ENCODE measurements around the gene SFTPA2.
"Not testable (repeated sequence)": the region's sequence is repeated elsewhere in the genome, so short reads cannot be mapped to it uniquely, and the experiment has no call there.

SFTPA2 gene

GRCh38 chr10:79561257-79561656 lies 1.1 kb upstream of the SFTPA2 start:
- DNase-seq (ENCODE audit: extremely low read depth in 1 of 2, low read depth in 1 of 2): no peak

DNA sequence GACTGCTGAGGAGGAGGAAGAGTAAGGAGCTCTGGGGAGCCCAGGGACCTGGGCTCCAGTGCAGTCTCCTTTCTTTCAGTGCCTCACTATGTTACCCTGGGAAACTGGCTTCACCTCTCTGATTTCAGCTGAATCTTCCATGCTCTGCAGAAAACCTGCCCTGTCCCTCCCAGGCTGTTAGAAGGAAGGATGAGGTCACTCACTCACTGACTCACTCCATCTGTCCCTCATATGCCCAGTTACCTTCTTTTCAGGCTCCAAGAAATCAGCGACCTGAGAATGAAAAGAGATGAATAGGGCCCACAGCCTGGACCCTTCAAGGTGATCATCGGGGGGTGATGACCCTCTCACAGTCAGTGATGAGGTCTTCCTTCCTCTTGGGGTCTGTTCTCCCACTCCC lies 481 bp downstream of the SFTPA2 start:
- no peak for DNase-seq (ENCODE audit: extremely low read depth in 1 of 2, low read depth in 1 of 2)

- not testable (repeated sequence) for DNase-seq (ENCODE audit: extremely low read depth in 1 of 2, low read depth in 1 of 2)
These were observed 3.2 kb downstream of the SFTPA2 start for GRCh38 chr10:79556961-79557360.

- DNase-seq (ENCODE audit: extremely low read depth in 1 of 2, low read depth in 1 of 2): no peak
These were observed 4.6 kb downstream of the SFTPA2 start for GRCh38 chr10:79555354-79556309.

GRCh38 chr10:79552143-79552542 lies 8.1 kb downstream of the SFTPA2 start:
- no peak for DNase-seq (ENCODE audit: extremely low read depth in 1 of 2, low read depth in 1 of 2)

DNA sequence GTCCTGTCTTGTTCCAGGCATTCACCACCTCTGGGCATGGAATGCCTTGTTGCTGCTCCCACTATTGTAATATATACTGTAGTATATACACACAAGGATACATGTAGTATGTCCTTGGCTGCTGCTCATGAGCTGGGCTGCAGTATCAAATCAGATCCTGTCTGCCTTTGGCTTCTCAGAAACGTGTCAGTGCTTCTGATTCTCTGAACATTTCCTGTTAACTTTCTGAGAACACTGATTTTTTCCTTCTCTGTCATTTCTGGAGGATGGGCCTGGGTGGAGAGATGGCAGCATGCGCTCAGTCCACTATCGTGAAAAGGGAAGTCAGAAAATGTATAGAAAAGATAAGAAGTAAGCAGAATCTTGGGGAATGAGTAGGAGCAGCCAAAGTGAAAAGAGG lies 12.2 kb downstream of the SFTPA2 start:
- no peak for DNase-seq (ENCODE audit: extremely low read depth in 1 of 2, low read depth in 1 of 2)

GRCh38 chr10:79547128-79547527 lies 13.1 kb downstream of the SFTPA2 start:
- DNase-seq (ENCODE audit: extremely low read depth in 1 of 2, low read depth in 1 of 2): not testable (repeated sequence)

- not testable (repeated sequence) for DNase-seq (ENCODE audit: extremely low read depth in 1 of 2, low read depth in 1 of 2)
These were observed 15.1 kb downstream of the SFTPA2 start for GRCh38 chr10:79544926-79545659.

GRCh38 chr10:79544408-79544807 lies 15.8 kb downstream of the SFTPA2 start:
- DNase-seq (ENCODE audit: extremely low read depth in 1 of 2, low read depth in 1 of 2): not testable (repeated sequence)

GRCh38 chr10:79542626-79543025 lies 17.6 kb downstream of the SFTPA2 start:
- DNase-seq (ENCODE audit: extremely low read depth in 1 of 2, low read depth in 1 of 2): no peak

DNA sequence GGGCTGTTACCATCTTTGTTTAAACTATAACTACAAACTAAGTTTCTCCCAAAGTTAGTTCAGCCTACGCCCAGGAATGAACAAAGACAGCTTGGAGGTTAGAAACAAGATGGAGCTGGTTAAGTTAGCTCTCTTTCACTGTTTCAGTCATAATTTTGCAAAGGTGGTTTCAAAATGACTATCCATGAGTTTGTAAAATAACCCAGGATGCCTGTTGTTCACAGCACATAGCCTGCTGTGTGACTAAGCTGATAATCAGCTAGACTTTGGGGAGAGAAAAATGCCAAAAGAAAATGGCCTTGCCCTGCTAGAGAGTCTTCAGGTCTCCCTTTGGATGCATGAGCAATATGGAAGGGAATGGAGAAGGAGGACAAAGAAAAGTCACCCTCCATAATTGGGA lies 19.3 kb downstream of the SFTPA2 start:
- DNase-seq (ENCODE audit: extremely low read depth in 1 of 2, low read depth in 1 of 2): not testable (repeated sequence)

DNA sequence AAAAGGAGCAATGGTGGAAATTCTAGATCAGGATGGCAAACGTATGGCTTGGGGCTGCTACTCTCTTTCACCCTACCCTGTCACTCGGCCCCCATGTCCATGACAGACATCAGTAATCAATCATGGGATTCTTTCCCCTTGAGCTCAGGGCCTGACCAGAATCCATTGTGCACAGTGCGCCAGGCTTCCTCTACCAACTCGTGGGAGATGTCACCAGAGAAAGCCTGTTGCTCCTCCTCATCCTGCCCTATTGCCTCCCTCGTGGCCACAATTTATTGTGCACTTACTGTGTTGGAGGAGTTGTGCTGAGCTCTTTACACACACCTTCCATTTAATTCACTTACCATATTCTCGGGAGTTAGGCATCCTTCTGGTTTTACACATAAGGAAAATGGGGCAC lies 21.9 kb downstream of the SFTPA2 start:
- DNase-seq (ENCODE audit: extremely low read depth in 1 of 2, low read depth in 1 of 2): not testable (repeated sequence)

DNA sequence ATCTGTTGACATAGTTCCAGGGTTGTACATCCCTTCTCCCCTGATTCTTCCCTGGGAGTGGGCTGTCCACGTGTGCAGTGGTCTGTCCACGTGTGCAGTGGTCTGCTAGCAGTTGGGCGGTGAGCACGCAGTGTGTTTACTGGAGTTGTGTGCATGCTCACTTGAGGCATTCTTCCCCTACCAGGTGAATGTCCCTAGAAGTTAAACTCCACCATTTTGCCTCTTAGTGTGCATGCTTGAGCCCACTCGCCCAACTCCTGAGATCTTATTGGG lies 26.4 kb downstream of the SFTPA2 start:
- DNase-seq (ENCODE audit: extremely low read depth in 1 of 2, low read depth in 1 of 2): not testable (repeated sequence)

GRCh38 chr10:79533142-79533902 lies 26.9 kb downstream of the SFTPA2 start:
- not testable (repeated sequence) for DNase-seq (ENCODE audit: extremely low read depth in 1 of 2, low read depth in 1 of 2)

GRCh38 chr10:79528261-79528660 lies 31.9 kb downstream of the SFTPA2 start:
- not testable (repeated sequence) for DNase-seq (ENCODE audit: extremely low read depth in 1 of 2, low read depth in 1 of 2)

DNA sequence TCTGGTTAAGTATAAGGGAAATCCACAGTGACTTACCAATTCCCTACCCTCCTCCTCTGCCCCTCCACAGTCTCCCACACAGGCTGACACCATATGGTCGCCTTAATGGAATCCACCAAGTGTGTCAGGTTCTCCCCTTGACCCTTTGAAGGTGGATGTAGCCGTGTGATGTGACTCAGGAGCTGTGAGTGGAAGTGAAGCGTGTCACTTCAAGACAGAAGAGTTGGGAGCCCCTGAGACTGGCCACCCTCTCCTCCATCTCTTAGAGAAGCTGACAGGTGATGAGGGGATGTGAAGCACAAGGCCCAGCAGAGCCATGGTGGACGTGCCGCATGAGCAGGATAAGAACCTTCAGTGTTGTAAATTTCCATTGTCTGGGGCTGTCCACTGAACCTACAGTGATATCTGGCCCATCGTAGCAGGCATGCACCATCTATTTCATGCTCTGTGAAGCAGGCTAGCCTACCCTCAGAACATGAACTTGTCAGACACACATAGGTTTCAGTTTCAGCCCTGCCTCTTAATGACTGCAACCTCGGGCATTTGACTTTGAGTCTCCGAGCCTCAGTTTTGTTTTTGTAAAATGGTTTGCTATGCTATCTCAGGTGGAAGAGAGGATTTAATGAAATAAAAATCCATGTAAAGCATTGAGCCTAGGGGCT lies 35.0 kb downstream of the SFTPA2 start:
- not testable (repeated sequence) for DNase-seq (ENCODE audit: extremely low read depth in 1 of 2, low read depth in 1 of 2)

DNA sequence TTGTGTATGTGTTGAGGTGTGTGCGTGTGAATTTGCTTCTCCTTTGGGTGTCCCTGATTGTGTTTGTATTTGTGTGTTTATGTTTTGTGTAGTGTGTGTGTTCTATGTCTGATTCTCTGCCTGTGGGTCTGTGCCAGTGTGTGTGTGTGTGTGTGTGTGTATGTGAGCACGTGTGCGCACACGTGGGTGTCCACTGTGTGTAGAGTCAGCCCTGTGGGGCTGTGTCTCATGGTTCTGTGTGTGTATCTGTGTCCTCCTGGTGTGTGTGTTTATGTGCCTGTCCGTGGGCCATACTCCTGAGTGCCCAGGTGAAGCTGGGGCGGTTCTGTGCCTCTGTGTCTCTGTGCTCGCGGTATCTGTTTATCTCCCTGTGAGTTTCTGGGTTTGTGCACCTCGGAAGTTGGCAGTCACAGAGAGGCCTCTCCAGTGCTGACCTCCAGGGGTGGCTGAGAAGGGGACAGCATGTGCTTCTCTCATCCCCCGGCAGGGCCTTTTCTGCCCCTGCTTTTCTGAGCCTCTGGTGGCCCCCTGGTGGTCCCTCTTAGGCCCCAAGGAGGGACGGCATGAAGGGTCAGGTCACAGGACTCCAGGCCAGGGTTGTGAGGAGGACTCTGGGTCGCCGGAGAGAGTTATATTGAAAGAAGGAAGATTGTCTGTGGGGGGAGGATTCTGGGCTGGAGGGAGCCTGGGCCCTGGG lies 36.9 kb downstream of the SFTPA2 start:
- not testable (repeated sequence) for DNase-seq (ENCODE audit: extremely low read depth in 1 of 2, low read depth in 1 of 2)

GRCh38 chr10:79522464-79522863 lies 37.7 kb downstream of the SFTPA2 start:
- DNase-seq (ENCODE audit: extremely low read depth in 1 of 2, low read depth in 1 of 2): not testable (repeated sequence)

GRCh38 chr10:79521751-79522150 lies 38.5 kb downstream of the SFTPA2 start:
- DNase-seq (ENCODE audit: extremely low read depth in 1 of 2, low read depth in 1 of 2): not testable (repeated sequence)

DNA sequence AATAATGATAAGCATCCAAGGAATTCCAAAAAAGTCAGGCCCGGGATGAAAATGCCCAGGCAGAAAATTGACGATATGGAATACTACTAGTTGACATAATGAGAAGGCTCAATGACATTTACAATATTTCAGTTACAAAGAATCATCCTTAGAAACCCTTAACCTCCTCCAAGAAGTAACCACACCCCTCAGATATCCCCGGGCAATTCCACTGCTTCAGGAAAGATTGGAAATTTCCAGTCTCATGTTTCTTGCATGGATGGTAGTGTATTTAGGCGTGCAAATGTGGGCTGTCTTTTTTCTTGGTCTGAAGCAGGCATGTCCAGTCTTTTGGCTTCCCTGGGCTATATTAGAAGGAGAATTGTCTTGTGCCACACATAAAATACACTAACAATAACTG lies 42.6 kb downstream of the SFTPA2 start:
- DNase-seq (ENCODE audit: extremely low read depth in 1 of 2, low read depth in 1 of 2): not testable (repeated sequence)

Measured in activated CD8-positive, alpha-beta memory T cell treated with anti-CD3 and anti-CD28 coated beads for 1 hour (primary cell).